ENCODE measurements around the gene SCUBE1. TPM values are rescaled to one million over a fixed set of nuclear protein-coding genes. Genes with fewer than 3 reads are reported as not detected.
"Not testable (repeated sequence)": the region's sequence is repeated elsewhere in the genome, so short reads cannot be mapped to it uniquely, and the experiment has no call there.

Gene SCUBE1
- polyA plus RNA-seq, 1 experiment = not detected

DNA sequence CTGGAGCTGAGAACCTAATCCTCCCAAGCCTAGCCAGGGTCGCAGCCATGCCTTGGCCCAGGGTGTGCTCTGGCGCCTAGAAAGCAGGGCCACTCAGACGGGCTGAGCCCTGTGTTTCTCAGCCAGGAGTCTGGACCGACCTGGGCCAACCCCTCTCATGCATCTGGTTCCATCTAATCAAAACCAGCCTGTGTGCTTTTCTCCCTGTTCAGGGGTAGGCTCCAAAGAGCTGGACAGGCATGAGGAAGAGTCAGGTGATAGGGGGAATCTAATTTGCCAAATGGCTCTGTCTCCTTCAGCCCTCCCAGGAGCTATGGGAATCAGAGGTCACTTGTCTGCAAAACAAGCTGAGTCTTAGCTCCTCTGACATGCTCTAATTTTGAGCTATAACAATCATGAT lies 55.7 kb downstream of the SCUBE1 start:
- TF ChIP-seq, protein P1, sequence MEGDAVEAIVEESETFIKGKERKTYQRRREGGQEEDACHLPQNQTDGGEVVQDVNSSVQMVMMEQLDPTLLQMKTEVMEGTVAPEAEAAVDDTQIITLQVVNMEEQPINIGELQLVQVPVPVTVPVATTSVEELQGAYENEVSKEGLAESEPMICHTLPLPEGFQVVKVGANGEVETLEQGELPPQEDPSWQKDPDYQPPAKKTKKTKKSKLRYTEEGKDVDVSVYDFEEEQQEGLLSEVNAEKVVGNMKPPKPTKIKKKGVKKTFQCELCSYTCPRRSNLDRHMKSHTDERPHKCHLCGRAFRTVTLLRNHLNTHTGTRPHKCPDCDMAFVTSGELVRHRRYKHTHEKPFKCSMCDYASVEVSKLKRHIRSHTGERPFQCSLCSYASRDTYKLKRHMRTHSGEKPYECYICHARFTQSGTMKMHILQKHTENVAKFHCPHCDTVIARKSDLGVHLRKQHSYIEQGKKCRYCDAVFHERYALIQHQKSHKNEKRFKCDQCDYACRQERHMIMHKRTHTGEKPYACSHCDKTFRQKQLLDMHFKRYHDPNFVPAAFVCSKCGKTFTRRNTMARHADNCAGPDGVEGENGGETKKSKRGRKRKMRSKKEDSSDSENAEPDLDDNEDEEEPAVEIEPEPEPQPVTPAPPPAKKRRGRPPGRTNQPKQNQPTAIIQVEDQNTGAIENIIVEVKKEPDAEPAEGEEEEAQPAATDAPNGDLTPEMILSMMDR (IDR thresholded peaks at IDR 0.05; ENCODE audit: insufficient read depth, low read depth, low read length) = no peak
- H3K4me3 ChIP-seq (ENCODE audit: low read depth, low read length) = no peak overlapping the region
- DNase-seq (ENCODE audit: low read depth) = no peak
- POLR2A ChIA-PET = no interaction called here
- peaks cover 7% of the 10 kb centered on the region; the same call in 1 of the 2 replicates for H3K27me3 ChIP-seq (ENCODE audit: control insufficient read depth, insufficient read depth, low read length)
- no peaks in the 10 kb centered on the region for H3K36me3 ChIP-seq (ENCODE audit: control insufficient read depth, insufficient read depth, low read length)
- CTCF ChIA-PET = interaction anchor here (1.2 to 9.6 kb wide), 3 partner anchors 13 to 59 kb away, joined by 3 to 65 read pairs (median 18); no protein-coding TSS in a partner anchor

DNA sequence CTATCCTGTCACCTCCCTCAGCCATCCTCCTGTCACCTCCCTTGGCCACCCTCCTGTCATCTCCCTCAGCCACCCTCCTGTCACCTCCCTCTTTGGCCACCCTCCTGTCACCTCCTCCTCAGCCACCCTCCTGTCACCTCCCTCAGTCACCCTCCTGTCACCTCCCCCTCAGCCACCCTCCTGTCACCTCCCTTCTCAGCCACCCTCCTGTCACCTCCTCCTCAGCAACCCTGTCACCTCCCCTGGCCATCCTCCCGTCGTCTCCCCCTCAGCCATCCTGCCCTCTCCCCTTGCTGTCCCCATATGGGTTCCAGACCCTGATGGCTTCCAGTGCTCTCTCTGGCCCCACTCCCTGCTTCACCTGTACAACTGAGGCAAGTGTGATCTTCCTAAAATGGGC lies 61.8 kb downstream of the SCUBE1 start:
- no peak for DNase-seq (ENCODE audit: low read depth)
- 0 out of 2 replicates have a peak, but pooled peaks cover 2% of the 10 kb centered on the region for H3K27me3 ChIP-seq (ENCODE audit: control insufficient read depth, insufficient read depth, low read length)
- ChIA-PET POLR2A (no interaction called here), CTCF (interaction anchor here (1.1 to 9.6 kb wide), 2 partner anchors 7 to 65 kb away, joined by 3 to 65 read pairs; no protein-coding TSS in a partner anchor)
- H3K36me3 ChIP-seq (ENCODE audit: control insufficient read depth, insufficient read depth, low read length) = no peaks in the 10 kb centered on the region
- no peak overlapping the region for H3K4me3 ChIP-seq (ENCODE audit: low read depth, low read length)
- TF ChIP-seq, protein P1 (IDR thresholded peaks at IDR 0.05; ENCODE audit: insufficient read depth, low read depth, low read length) = no peak

- POLR2A ChIA-PET; DNase-seq (ENCODE audit: low read depth); H3K4me3 ChIP-seq (ENCODE audit: low read depth, low read length); H3K27me3 ChIP-seq (ENCODE audit: control insufficient read depth, insufficient read depth, low read length); H3K36me3 ChIP-seq (ENCODE audit: control insufficient read depth, insufficient read depth, low read length); CTCF ChIA-PET: not testable (repeated sequence)
Observed at GRCh38 chr22:43280523-43280886, 62.7 kb downstream of the SCUBE1 start.

GRCh38 chr22:43279867-43280522 lies 63.2 kb downstream of the SCUBE1 start:
- TF ChIP-seq, protein P1 (IDR thresholded peaks at IDR 0.05; ENCODE audit: insufficient read depth, low read depth, low read length) = no peak
- no peak for DNase-seq (ENCODE audit: low read depth)
- CTCF ChIA-PET = interaction anchor here (0.6 to 16.5 kb wide), 2 partner anchors 66 to 104 kb away, joined by 3 to 215 read pairs; no protein-coding TSS in a partner anchor
- POLR2A ChIA-PET = no interaction called here
- H3K4me3 ChIP-seq (ENCODE audit: low read depth, low read length) = no peak overlapping the region
- no peaks in the 10 kb centered on the region for H3K27me3 ChIP-seq (ENCODE audit: control insufficient read depth, insufficient read depth, low read length)
- no peaks in the 10 kb centered on the region for H3K36me3 ChIP-seq (ENCODE audit: control insufficient read depth, insufficient read depth, low read length)

DNA sequence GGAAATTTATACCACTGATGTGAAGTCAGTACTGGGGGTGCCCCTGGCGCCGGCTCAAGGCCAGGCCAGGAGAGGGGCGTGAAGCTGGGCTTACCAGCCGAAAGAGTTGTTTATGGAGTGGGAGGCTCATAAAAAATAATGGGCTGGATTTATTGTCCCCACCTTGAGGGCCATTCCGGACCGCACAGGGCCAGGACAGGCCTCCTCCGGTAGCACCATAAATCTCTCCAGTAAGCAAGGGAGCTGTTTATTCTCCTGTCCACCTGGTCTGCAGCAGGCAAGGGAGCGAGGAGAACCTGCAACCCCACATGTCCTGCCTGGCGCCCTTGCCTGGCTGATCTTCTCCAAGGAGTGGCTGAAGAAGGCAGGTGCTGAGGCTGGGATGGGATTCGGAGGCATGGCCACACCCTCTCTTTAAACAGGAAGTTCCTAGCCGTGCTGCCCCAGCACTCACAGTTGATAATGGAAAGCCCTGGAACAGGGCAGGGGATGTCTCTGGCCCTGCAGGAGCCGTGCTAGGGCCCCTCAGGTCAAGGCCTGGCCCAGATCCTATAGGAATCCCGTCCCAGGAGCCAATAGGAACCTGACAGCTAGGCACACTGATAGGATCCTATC lies 65.1 kb downstream of the SCUBE1 start:
- DNase-seq (ENCODE audit: low read depth) = no peak
- no peaks in the 10 kb centered on the region for H3K36me3 ChIP-seq (ENCODE audit: control insufficient read depth, insufficient read depth, low read length)
- ChIA-PET CTCF (interaction anchor here (0.6 to 16.5 kb wide), 3 partner anchors 48 to 106 kb away, joined by 3 to 264 read pairs (median 215); partner anchors contain the start of gene SCUBE1), POLR2A (no interaction called here)
- no peaks in the 10 kb centered on the region for H3K27me3 ChIP-seq (ENCODE audit: control insufficient read depth, insufficient read depth, low read length)
- no peak overlapping the region for H3K4me3 ChIP-seq (ENCODE audit: low read depth, low read length)
- TF ChIP-seq, protein P1 (IDR thresholded peaks at IDR 0.05; ENCODE audit: insufficient read depth, low read depth, low read length) = no peak

All from BJ (cell line).